Type B pancreatic cell (in vitro differentiated cells): ENCODE results near the gene BMPR2. TPM values are rescaled to one million over a fixed set of nuclear protein-coding genes. Genes with fewer than 3 reads are reported as not detected.

Experiments
- DNase-seq: peaks from one replicate; pipeline ENCODE4 v3.0.0; 2021; ENCODE audit warnings: mixed read lengths; ENCODE audit not compliant: unreplicated experiment; ENCODE audit errors: extremely low spot score
- H3K27ac Mint-ChIP-seq: 2 replicates; pipeline ENCODE4 v1.8.0; 2021; ENCODE audit warnings: mild to moderate bottlenecking, mixed read lengths
- H3K27me3 Mint-ChIP-seq: 2 replicates; pipeline ENCODE4 v1.8.0; 2021; ENCODE audit warnings: mixed read lengths
- H3K36me3 Mint-ChIP-seq: 2 replicates; pipeline ENCODE4 v1.8.0; 2021; ENCODE audit warnings: mixed read lengths
- H3K4me1 Mint-ChIP-seq: one replicate; pipeline ENCODE4 v1.8.0; 2021; ENCODE audit warnings: mixed read lengths; ENCODE audit not compliant: unreplicated experiment
- H3K4me3 Mint-ChIP-seq: 2 replicates; pipeline ENCODE4 v1.8.0; 2021; ENCODE audit warnings: mild to moderate bottlenecking, mixed read lengths
- H3K9me3 Mint-ChIP-seq: 2 replicates; pipeline ENCODE4 v1.8.0; 2021; ENCODE audit warnings: mixed read lengths
- CTCF ChIP-seq: fragments of 200-600 bp; sonication (generic); conservative IDR thresholded peaks from 2 replicates; pipeline ENCODE4 v1.5.0; 2021; ENCODE audit warnings: antibody characterized with exemption, mild to moderate bottlenecking
- total RNA-seq: library from RNA; stranded (reverse); gene quantifications from 2 replicates; pipeline ENCODE4 v1.2.1, GENCODE V29; 2021; ENCODE audit warnings: low replicate concordance

BMPR2 gene
- total RNA-seq, 1 donor from 2014 or later = 34.8 TPM

GRCh38 chr2:202508686-202509085, 132.6 kb downstream of the BMPR2 start:
- no peak for TF ChIP-seq CTCF
- Mint-ChIP-seq H3K27me3 (no peaks in the 10 kb centered on the region), H3K36me3 (peaks cover 10% of the 10 kb centered on the region), H3K27ac (no peak overlapping the region), H3K9me3 (no peaks in the 10 kb centered on the region), H3K4me3 (no peak overlapping the region), H3K4me1 (no peaks in the 10 kb centered on the region)
- DNase-seq = no peak

GRCh38 chr2:202510911-202511310, 134.8 kb downstream of the BMPR2 start:
- peaks cover 9% of the 10 kb centered on the region for H3K36me3 Mint-ChIP-seq
- TF ChIP-seq CTCF = no peak
- H3K27me3 Mint-ChIP-seq = no peaks in the 10 kb centered on the region
- H3K4me1 Mint-ChIP-seq = no peaks in the 10 kb centered on the region
- H3K4me3 Mint-ChIP-seq = no peak overlapping the region
- H3K9me3 Mint-ChIP-seq = no peaks in the 10 kb centered on the region
- DNase-seq = no peak
- H3K27ac Mint-ChIP-seq = peak overlapping the region; percentile 13

- H3K36me3 Mint-ChIP-seq = peaks cover 9% of the 10 kb centered on the region
- no peaks in the 10 kb centered on the region for H3K9me3 Mint-ChIP-seq
- no peak overlapping the region for H3K27ac Mint-ChIP-seq
- no peak for DNase-seq
- no peak overlapping the region for H3K4me3 Mint-ChIP-seq
- H3K4me1 Mint-ChIP-seq = no peaks in the 10 kb centered on the region
- no peaks in the 10 kb centered on the region for H3K27me3 Mint-ChIP-seq
- TF ChIP-seq CTCF = no peak
Observed at GRCh38 chr2:202512176-202512575, 136.0 kb downstream of the BMPR2 start.

GRCh38 chr2:202514732-202515131, 138.6 kb downstream of the BMPR2 start:
- Mint-ChIP-seq H3K36me3 (peaks cover 10% of the 10 kb centered on the region), H3K4me3 (no peak overlapping the region), H3K27me3 (no peaks in the 10 kb centered on the region), H3K27ac (no peak overlapping the region), H3K9me3 (no peaks in the 10 kb centered on the region), H3K4me1 (no peaks in the 10 kb centered on the region)
- DNase-seq = no peak
- no peak for TF ChIP-seq CTCF

- no peak for TF ChIP-seq CTCF
- Mint-ChIP-seq H3K36me3 (peaks cover 27% of the 10 kb centered on the region), H3K9me3 (no peaks in the 10 kb centered on the region), H3K4me1 (no peaks in the 10 kb centered on the region), H3K27me3 (no peaks in the 10 kb centered on the region), H3K4me3 (no peak overlapping the region), H3K27ac (no peak overlapping the region)
- DNase-seq = no peak
Observed at GRCh38 chr2:202519453-202519852, 143.3 kb downstream of the BMPR2 start.

- Mint-ChIP-seq H3K4me1 (no peaks in the 10 kb centered on the region), H3K36me3 (peaks cover 29% of the 10 kb centered on the region), H3K4me3 (no peak overlapping the region), H3K9me3 (no peaks in the 10 kb centered on the region), H3K27me3 (no peaks in the 10 kb centered on the region), H3K27ac (no peak overlapping the region)
- no peak for TF ChIP-seq CTCF
- no peak for DNase-seq
Observed at GRCh38 chr2:202521470-202521869, 145.3 kb downstream of the BMPR2 start.
